K562 (cell line): Measurements from ENCODE around the gene SYNPO. TPM values are rescaled to one million over a fixed set of nuclear protein-coding genes. Genes with fewer than 3 reads are reported as not detected.
A peak's percentile ranks its signal among the peaks of the same experiment; 100 is the strongest.

Experiments used
- ATAC-seq: fragments of 200-7000 bp; cut with Tn5 transposase; 3 replicates; pipeline ENCODE4 v1.9.1; 2020; ENCODE audit warnings: moderate library complexity
- BruUV-seq: library from RNA; stranded (reverse); fragments of 400-500 nt; replicated peaks from 2 replicates; lab custom pipeline; 2021; lab: Mats Ljungman, UMichigan
- CTCF ChIA-PET: fragments of 300-600 bp; formaldehyde crosslinking; extraction: SDS; loops from one replicate; lab custom pipeline; 2021; ENCODE audit warnings: low intra/inter-chr PET ratio; lab: Yijun Ruan, JAX
- POLR2A ChIA-PET: fragments of 300-600, 350-650 bp; sonication (Branson Sonifier 250); formaldehyde crosslinking; extraction: SDS; loops from one replicate; lab custom pipeline; 2021; ENCODE audit warnings: antibody characterized with exemption, inconsistent platforms; lab: Yijun Ruan, JAX
- DNase-seq, 4 experiments: peaks; one replicate each; pipeline versions ENCODE4 v3.0.0 to v3.0.0-alpha.2; 2011 to 2018; ENCODE audit warnings: low spot score in 3 of 4, mixed read lengths in 3 of 4; ENCODE audit errors: extremely low read depth in 1 of 4
- FAIRE-seq: peaks from 2 replicates; lab custom pipeline; 2011; peaks lifted over from hg19 to GRCh38; lab: Jason Lieb, UNC
- H2AFZ ChIP-seq: 2 replicates; pipeline ENCODE4 v1.6.0; 2011; ENCODE audit warnings: low read depth, low read length, control low read depth, inconsistent platforms
- H3K27ac ChIP-seq: fragments of 200-600 bp; 3 replicates; pipeline ENCODE4 v1.8.0; 2011; ENCODE audit warnings: low read depth, mild to moderate bottlenecking, control low read depth, inconsistent platforms, low read length, moderate library complexity, mixed read lengths; ENCODE audit errors: extremely low read depth
- H3K27me3 ChIP-seq, 2 experiments: fragments of 300-600 bp in 1 of 2; 2 replicates in 1 of 2; 3 replicates in 1 of 2; pipeline versions ENCODE4 v1.6.0 to v1.8.0; 2011; ENCODE audit warnings: inconsistent platforms in 2 of 2, low read length in 2 of 2, mild to moderate bottlenecking in 1 of 2, mixed read lengths in 1 of 2, moderate library complexity in 1 of 2; ENCODE audit not compliant: control insufficient read depth in 2 of 2, insufficient read depth in 2 of 2
- H3K36me3 ChIP-seq: fragments of 300-600 bp; 3 replicates; pipeline ENCODE4 v1.8.0; 2011; ENCODE audit warnings: mild to moderate bottlenecking, low read length, inconsistent platforms; ENCODE audit not compliant: control insufficient read depth, insufficient read depth
- H3K4me1 ChIP-seq, 2 experiments: fragments of 200-600 bp in 1 of 2; replicated peaks in 1 of 2; 2 replicates in 1 of 2; 3 replicates in 1 of 2; pipeline versions ENCODE4 v1.5.1 to v1.8.0; 2011; ENCODE audit warnings: inconsistent platforms in 2 of 2, low read length in 2 of 2, mild to moderate bottlenecking in 1 of 2, mixed read lengths in 1 of 2, moderate library complexity in 1 of 2; ENCODE audit not compliant: control insufficient read depth in 2 of 2, insufficient read depth in 2 of 2
- H3K4me2 ChIP-seq: 2 replicates; pipeline ENCODE4 v1.6.1; 2011; ENCODE audit warnings: low read length, control low read depth, inconsistent platforms, mixed read lengths; ENCODE audit not compliant: insufficient read depth
- H3K4me3 ChIP-seq: fragments of 200-600 bp; sonication (generic), shearing (Covaris generic); 2 replicates; pipeline ENCODE4 v1.5.1; 2016; ENCODE audit warnings: control low read depth, inconsistent platforms
- H3K79me2 ChIP-seq: fragments of 200-600 bp; 3 replicates; pipeline ENCODE4 v1.8.0; 2011; ENCODE audit warnings: low read length, inconsistent platforms; ENCODE audit not compliant: control insufficient read depth, insufficient read depth
- H3K9ac ChIP-seq, 2 experiments: 2 replicates each; pipeline versions ENCODE4 v1.6.0 to v1.6.1; 2011; ENCODE audit warnings: low read depth in 2 of 2, low read length in 2 of 2, control low read depth in 1 of 2, inconsistent platforms in 1 of 2, mild to moderate bottlenecking in 1 of 2, mixed read lengths in 1 of 2; ENCODE audit not compliant: insufficient read depth in 1 of 2
- H3K9me1 ChIP-seq: one replicate; pipeline ENCODE4 v1.6.0; 2011; ENCODE audit warnings: inconsistent platforms, mild to moderate bottlenecking, low read length, moderate library complexity; ENCODE audit not compliant: control insufficient read depth, insufficient read depth
- H3K9me3 ChIP-seq: replicated peaks from 2 replicates; pipeline ENCODE4 v1.5.1; 2011; ENCODE audit warnings: low read depth, low read length, inconsistent platforms; ENCODE audit not compliant: control insufficient read depth, insufficient read depth
- H4K20me1 ChIP-seq: replicated peaks from 2 replicates; pipeline ENCODE4 v1.6.1; 2011; ENCODE audit warnings: low read length, inconsistent platforms, mixed read lengths; ENCODE audit not compliant: control insufficient read depth, insufficient read depth
- GATAD2B ChIP-seq: fragments of 450-650 bp; IDR thresholded peaks from 2 replicates; pipeline ENCODE4 v1.6.1; 2017; ENCODE audit warnings: mild to moderate bottlenecking, borderline replicate concordance
- HNRNPK ChIP-seq: fragments of 200-400 bp; formaldehyde crosslinking; IDR thresholded peaks from one replicate; pipeline ENCODE4 v1.6.1; 2018; ENCODE audit warnings: mild to moderate bottlenecking, low read depth, low read length; ENCODE audit not compliant: poor library complexity, severe bottlenecking
- RBM25 ChIP-seq: fragments of 200-400 bp; formaldehyde crosslinking; IDR thresholded peaks from 2 replicates; pipeline ENCODE4 v1.6.1; 2018; ENCODE audit warnings: low read length, low read depth, moderate library complexity; ENCODE audit not compliant: severe bottlenecking
- WGBS: fragments of 100-300 bp; shearing (Covaris generic); methylation state at CpG from one replicate; pipeline ENCODE4 v1.1.6; 2016; ENCODE audit warnings: low coverage, mixed read lengths; ENCODE audit not compliant: insufficient coverage; ENCODE audit errors: missing lambda C conversion rate; 5-methylcytosine and 5-hydroxymethylcytosine counted together
- in situ Hi-C: fragments of 300-500 bp; cut with MboI; formaldehyde crosslinking; loops from 4 replicates; pipeline ENCODE4 v1.15.0; 2018; ENCODE audit warnings: inconsistent platforms, mixed read lengths
- intact Hi-C: fragments of 100-400 bp; cut with micrococcal nuclease; formaldehyde crosslinking; loops from 2 replicates; pipeline ENCODE4 v1.14.2; 2022
- polyA plus RNA-seq, 8 experiments: library from polyadenylated mRNA; depleted of rRNA in 4 of 8; stranded (reverse) in 5 of 8; unstranded in 3 of 8; fragments of >200 nt; fragmentation: Nextera tagmentation in 2 of 8; fragmentation: Illumina TruSeq in 1 of 8; extraction: Ambion mirVana in 2 of 8; extraction: Trizol in 1 of 8; gene quantifications; 2 replicates each; pipeline versions ENCODE4 v1.2.1 to v1.2.3, GENCODE V29; 2011 to 2014; ENCODE audit warnings: inconsistent platforms in 1 of 8, missing spikeins in 1 of 8
- total RNA-seq, 7 experiments: library from RNA; depleted of rRNA in 6 of 7; stranded (reverse); fragments of >200 nt in 6 of 7; fragmentation: Illumina TruSeq in 2 of 7; extraction: Trizol in 2 of 7; gene quantifications; 2 replicates each; pipeline versions ENCODE4 v1.2.1 to v1.2.3, GENCODE V29; 2011 to 2021; ENCODE audit warnings: low replicate concordance in 1 of 7
- TF ChIP-seq, protein P1 (sequence below): fragments of 250-450 bp; sonication (Bioruptor Pico); IDR thresholded peaks from 2 replicates; pipeline ENCODE4 v1.5.1; 2021; ENCODE audit warnings: mild to moderate bottlenecking

SYNPO gene
- total and polyA plus RNA-seq, 9 of the 15 experiments (the other 6 are each of a cell fraction or from before 2014, with no cell fraction given) = 0.01 to 0.31 (median 0.03) TPM; not detected in 4

- no peak overlapping the region for H3K9ac ChIP-seq
- BruUV-seq = no TSS peak
- peaks cover 30 to 65% of the 10 kb centered on the region in 2 experiments for H3K27me3 ChIP-seq
- CTCF ChIA-PET = no interaction called here
- no peak overlapping the region for H2AFZ ChIP-seq
- H3K79me2 ChIP-seq = no peaks in the 10 kb centered on the region
- no peak overlapping the region for H3K4me2 ChIP-seq
- no peaks in the 10 kb centered on the region for H3K9me1 ChIP-seq
- ATAC-seq (no peak), FAIRE-seq (no peak), DNase-seq (no peak)
- 0% methylated on average over 6 of the region's 6 CpGs for WGBS
- no peaks in the 10 kb centered on the region for H3K4me1 ChIP-seq
- intact Hi-C loops (no loop called here), in situ Hi-C loops (no loop called here)
- H3K36me3 ChIP-seq = no peaks in the 10 kb centered on the region
- no peak overlapping the region for H3K4me3 ChIP-seq
- H3K9me3 ChIP-seq = no peaks in the 10 kb centered on the region
- H4K20me1 ChIP-seq = peaks cover 5% of the 10 kb centered on the region; the same call in 1 of the 2 replicates
- POLR2A ChIA-PET = interaction anchor here (0.7 kb wide), 1 partner anchor 207 kb away, joined by 3 read pairs; no protein-coding TSS in a partner anchor
- TF ChIP-seq RBM25 (peak; percentile 85), HNRNPK (no peak), GATAD2B (no peak)
- TF ChIP-seq, protein P1, sequence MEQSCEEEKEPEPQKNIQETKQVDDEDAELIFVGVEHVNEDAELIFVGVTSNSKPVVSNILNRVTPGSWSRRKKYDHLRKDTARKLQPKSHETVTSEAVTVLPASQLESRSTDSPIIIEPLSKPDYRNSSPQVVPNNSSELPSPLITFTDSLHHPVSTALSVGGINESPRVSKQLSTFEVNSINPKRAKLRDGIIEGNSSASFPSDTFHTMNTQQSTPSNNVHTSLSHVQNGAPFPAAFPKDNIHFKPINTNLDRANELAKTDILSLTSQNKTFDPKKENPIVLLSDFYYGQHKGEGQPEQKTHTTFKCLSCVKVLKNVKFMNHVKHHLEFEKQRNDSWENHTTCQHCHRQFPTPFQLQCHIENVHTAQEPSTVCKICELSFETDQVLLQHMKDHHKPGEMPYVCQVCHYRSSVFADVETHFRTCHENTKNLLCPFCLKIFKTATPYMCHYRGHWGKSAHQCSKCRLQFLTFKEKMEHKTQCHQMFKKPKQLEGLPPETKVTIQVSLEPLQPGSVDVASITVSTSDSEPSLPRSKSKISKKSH (CRISPR knock-in tag) = no peak
- no peak overlapping the region for H3K27ac ChIP-seq
Measured at GRCh38 chr5:150607105-150607504, 33.4 kb upstream of the SYNPO start.
